ENCODE data around the gene PRSS36. TPM values are rescaled to one million over a fixed set of nuclear protein-coding genes. Genes with fewer than 3 reads are reported as not detected.
"Not testable (repeated sequence)": the region's sequence is repeated elsewhere in the genome, so short reads cannot be mapped to it uniquely, and the experiment has no call there.

PRSS36 gene
- total RNA-seq, 1 experiment from 2014 or later, result 0.40 TPM

GRCh38 chr16:31184888-31185287 lies 35.0 kb upstream of the PRSS36 start:
- DNase-seq (ENCODE audit: low read depth), result no peak

DNA sequence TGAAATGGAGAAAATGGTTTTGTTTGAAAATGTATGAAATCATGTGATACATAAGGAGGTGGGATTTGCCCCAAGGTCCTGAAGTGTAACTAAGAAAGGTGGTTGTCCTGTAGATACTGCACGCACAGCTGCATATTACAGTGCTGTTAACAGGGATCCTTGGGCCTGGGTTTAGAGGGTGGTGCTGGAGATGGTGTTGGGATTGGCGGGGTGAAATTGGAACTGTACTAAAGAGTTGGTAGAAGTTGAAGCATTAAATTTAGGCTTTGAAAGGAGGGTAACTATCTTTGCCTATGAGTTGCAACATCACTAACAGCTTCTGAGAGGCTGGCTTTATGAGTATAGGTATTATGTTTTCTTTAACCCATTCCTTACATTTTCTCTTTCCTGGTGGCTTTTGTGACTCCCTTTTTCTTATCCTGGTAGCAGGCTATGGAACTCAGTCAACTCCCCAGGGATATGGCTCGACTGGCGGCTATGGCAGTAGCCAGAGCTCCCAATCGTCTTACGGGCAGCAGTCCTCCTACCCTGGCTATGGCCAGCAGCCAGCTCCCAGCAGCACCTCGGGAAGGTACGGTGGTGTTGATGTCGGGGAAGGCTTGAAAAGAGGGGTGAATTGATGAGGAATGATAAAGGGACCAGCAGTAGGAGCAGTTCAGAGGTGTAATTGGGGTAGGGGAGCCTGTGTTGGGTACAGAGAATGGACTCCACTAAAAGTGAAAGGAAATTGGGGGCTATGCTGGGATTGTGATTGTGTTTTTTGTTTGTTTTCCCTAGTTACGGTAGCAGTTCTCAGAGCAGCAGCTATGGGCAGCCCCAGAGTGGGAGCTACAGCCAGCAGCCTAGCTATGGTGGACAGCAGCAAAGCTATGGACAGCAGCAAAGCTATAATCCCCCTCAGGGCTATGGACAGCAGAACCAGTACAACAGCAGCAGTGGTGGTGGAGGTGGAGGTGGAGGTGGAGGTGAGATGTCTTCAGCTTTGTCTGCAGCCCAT lies 33.9 kb upstream of the PRSS36 start:
- no peak for DNase-seq (ENCODE audit: low read depth)

DNA sequence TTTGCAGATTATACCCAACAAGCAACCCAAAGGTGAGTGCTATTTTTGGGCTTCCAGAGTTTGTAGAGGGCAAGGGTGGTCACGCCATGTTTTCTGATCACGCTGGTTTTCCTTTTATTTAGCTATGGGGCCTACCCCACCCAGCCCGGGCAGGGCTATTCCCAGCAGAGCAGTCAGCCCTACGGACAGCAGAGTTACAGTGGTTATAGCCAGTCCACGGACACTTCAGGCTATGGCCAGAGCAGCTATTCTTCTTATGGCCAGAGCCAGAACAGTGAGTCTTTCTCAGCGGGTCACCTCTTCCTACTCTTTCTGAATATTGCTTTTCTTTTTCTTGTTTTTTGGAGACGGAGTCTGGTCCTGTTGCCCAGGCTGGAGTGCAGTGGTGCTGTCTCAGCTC lies 32.5 kb upstream of the PRSS36 start:
- DNase-seq (ENCODE audit: low read depth), result no peak

GRCh38 chr16:31181102-31181830 lies 31.4 kb upstream of the PRSS36 start:
- DNase-seq (ENCODE audit: low read depth), result peak; percentile 41

- peak; percentile 78 for DNase-seq (ENCODE audit: low read depth)
Observed at GRCh38 chr16:31179747-31180459, 30.0 kb upstream of the PRSS36 start, which contains the start of gene FUS. FUS (plus strand) TSS chr16:31180139; CDS start chr16:31180215, 76 bp downstream.

- DNase-seq (ENCODE audit: low read depth), result no peak
Observed at GRCh38 chr16:31179219-31179746, 29.4 kb upstream of the PRSS36 start.

- DNase-seq (ENCODE audit: low read depth), result peak; percentile 95
Observed at GRCh38 chr16:31177136-31177535, 27.3 kb upstream of the PRSS36 start.

- DNase-seq (ENCODE audit: low read depth), result not testable (repeated sequence)
Observed at GRCh38 chr16:31170048-31170447, 20.2 kb upstream of the PRSS36 start.

GRCh38 chr16:31168848-31169247 lies 19.0 kb upstream of the PRSS36 start:
- DNase-seq (ENCODE audit: low read depth), result no peak

- no peak for DNase-seq (ENCODE audit: low read depth)
Observed at GRCh38 chr16:31167315-31167714, 17.4 kb upstream of the PRSS36 start.

DNA sequence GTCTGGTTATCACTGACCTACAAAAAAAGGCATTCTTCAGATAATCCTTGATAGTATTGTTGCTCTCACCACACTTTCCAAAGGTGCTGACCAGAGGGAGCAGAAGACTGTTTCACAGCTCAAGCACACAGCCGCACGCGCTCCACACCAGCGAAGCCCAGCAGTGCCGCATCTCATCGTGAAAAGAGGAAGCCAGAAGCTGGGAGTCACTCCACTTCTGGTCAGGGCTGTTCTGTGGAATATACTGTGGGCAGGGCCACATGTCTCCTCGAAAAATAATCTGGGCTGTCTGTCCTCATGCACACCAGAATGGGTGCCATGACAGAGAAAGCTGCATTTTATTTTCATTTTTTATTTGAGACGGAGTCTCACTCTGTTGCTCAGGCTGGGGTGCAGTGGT lies 7.3 kb upstream of the PRSS36 start:
- DNase-seq (ENCODE audit: low read depth), result no peak

GRCh38 chr16:31150976-31151375 lies 1.1 kb upstream of the PRSS36 start:
- not testable (repeated sequence) for DNase-seq (ENCODE audit: low read depth)

DNA sequence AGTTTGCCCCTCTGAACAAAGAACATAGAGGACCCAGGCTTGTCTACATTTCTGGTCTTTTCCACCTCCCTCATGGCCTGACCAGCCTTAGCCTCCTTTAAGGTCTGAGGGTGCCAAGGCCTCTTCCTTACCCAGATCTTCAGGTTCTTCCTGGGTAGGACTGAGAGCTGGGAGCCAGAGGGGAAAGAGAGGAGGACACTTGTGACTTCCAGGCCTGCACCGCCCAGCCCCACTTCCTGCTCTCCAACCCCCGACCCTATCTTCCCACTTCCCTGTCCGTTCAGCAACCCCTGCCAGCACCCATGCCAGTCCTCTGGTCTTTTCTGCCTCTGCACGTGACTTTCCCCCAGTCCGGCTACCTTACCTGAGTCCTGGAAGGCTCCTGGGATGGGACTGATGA lies 534 bp downstream of the PRSS36 start:
- DNase-seq (ENCODE audit: low read depth), result no peak

- no peak for DNase-seq (ENCODE audit: low read depth)
Observed at GRCh38 chr16:31148896-31149295, 970 bp downstream of the PRSS36 start.

- no peak for DNase-seq (ENCODE audit: low read depth)
Observed at GRCh38 chr16:31148281-31148728, 1.6 kb downstream of the PRSS36 start.

GRCh38 chr16:31147574-31147973 lies 2.3 kb downstream of the PRSS36 start:
- DNase-seq (ENCODE audit: low read depth), result no peak

- DNase-seq (ENCODE audit: low read depth), result no peak
Observed at GRCh38 chr16:31145398-31145990, 4.4 kb downstream of the PRSS36 start.

DNA sequence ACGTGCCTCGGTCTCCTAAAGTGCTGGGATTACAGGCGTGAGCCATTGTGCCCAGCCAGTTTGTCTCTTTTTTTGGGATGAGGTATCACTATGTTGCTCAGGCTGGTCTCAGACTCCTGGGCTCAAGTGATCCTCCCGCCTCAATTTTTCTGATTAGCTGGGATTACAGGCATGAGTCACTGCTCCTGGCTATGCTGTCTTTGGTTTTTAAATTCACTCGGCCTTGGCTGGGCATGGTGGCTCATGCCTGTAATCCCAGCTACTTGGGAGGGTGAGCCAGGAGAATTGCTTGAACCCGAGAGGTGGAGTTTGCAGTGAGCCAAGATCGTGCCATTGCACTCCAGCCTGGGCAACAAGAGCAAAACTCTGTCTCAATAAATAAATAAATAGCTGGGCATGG lies 5.4 kb downstream of the PRSS36 start:
- DNase-seq (ENCODE audit: low read depth), result peak; percentile 8

DNA sequence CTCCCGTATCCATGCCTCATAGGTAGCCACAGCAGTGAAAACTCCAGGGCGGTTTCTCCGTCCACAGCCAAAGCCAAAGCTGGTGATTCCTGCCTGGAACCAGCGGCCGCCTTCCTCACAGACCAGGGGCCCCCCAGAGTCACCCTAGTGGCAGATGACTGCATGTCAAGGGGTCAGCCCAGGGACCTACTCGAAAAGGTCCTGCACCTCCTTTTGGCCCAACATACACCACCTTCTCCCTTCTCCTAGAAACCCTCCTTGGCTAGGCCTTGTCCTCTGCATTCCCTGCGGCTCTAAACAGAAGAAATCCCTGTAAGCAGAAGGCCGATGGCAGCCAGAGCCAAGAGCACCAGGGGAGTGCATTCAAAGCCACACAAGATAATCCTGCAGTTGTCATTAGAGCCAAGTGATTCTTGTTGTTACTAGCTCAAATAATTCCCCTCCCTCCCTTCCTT lies 6.1 kb downstream of the PRSS36 start:
- DNase-seq (ENCODE audit: low read depth), result no peak

DNA sequence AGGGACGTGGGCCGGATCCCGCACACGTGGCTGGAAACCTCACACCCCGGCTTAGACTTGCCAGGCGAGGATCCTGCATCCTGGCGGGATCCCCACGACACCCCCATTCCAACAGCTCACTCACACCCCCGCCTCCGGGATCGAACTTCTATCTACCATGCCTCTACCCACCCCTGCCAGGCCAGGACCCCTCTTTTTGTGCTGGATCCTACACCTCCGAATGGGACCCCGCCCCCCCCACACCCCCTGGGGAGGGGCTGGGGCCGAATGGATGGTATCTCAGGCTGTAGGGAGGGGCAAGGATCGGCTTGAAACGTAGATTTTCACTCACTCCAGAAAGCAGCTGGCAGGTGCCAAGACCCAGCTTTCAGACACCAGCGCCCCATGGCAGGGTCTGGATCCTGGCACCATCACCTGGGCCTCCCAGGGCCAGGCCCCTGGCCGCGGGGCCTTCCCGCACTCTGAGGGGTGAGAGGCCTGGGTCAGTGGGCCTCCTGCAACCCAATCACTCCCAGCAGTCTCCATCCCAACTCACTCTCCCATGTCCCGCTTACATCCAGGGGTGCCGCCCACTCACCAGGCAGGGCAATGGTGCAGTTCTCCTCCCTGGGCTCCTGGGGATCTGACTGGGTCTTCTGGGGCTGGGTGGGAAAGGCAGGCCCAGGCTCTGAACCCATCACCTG lies 6.7 kb downstream of the PRSS36 start:
- DNase-seq (ENCODE audit: low read depth), result no peak

Measured in LHCN-M2 (cell line).